Measurements from ENCODE around the gene SPATS2.

- no peak for TF ChIP-seq ZNF274 (IDR thresholded peaks at IDR 0.05; ENCODE audit: low read depth, low read length)
- TF ChIP-seq YY1 (IDR thresholded peaks at IDR 0.05; ENCODE audit: insufficient read depth, insufficient read length), result no peak
- TF ChIP-seq SUZ12 (IDR thresholded peaks at IDR 0.05; ENCODE audit: extremely low read depth, insufficient read depth, insufficient read length), result no peak
Observed at GRCh38 chr12:49330631-49331379, 36.5 kb upstream of the SPATS2 start.
